ENCODE results near the gene SIDT2. TPM values are rescaled to one million over a fixed set of nuclear protein-coding genes. Genes with fewer than 3 reads are reported as not detected.

Gene SIDT2
- total and polyA plus RNA-seq, 2 donors (not counting 3 experiments of a cell fraction or from before 2014, with no cell fraction given): 28.7 to 34.5 TPM

DNA sequence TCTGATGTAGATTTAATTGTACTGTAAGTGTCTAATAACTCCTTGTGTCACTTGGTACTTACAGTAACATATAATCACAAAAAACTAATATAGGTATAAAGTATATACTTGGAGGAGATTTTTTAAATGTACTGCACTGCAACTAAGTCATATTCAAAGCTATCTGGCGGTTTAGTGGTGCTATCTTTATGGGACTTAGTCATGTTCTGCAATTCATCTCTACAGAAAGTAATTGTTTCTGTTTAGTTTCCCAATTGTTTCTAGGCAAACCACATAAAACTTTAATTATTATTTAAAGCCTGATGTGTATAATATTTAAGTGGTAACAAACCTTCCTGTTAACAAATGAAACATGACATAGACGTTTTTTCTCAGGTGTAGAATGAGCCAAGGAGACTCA lies 26.5 kb upstream of the SIDT2 start:
- no peak overlapping the region for H3K27ac ChIP-seq (ENCODE audit: insufficient read depth, low read depth, low read length)
- H3K4me3 ChIP-seq (replicated peaks in 1 of 3; ENCODE audit: insufficient read depth in 1 of 3, low read depth in 1 of 3, low read length in 3 of 3): no peak overlapping the region
- H4K20me1 ChIP-seq (replicated peaks; ENCODE audit: control insufficient read depth, extremely low read depth, insufficient read depth, low read length): peaks cover 11% of the 10 kb centered on the region
- H3K79me2 ChIP-seq (ENCODE audit: control insufficient read depth, insufficient read depth, low read length): peaks cover 95% of the 10 kb centered on the region
- FAIRE-seq (no peak), DNase-seq (ENCODE audit: low read depth, low spot score) (no peak)
- CTCF ChIA-PET: no interaction called here
- H3K9me1 ChIP-seq (replicated peaks; ENCODE audit: control insufficient read depth, extremely low read depth, insufficient read depth, low read length): no peaks in the 10 kb centered on the region
- no peak overlapping the region for H3K9ac ChIP-seq (replicated peaks; ENCODE audit: extremely low read depth, insufficient read depth, low read length)
- peaks cover 5 to 6% of the 10 kb centered on the region in 2 experiments for H3K36me3 ChIP-seq (ENCODE audit: control insufficient read depth in 2 of 2, extremely low read depth in 1 of 2, insufficient read depth in 2 of 2, low read length in 2 of 2)
- H3K4me1 ChIP-seq (ENCODE audit: control insufficient read depth, extremely low read depth, insufficient read depth, low read length): no peaks in the 10 kb centered on the region
- no peak overlapping the region for H3K4me2 ChIP-seq (ENCODE audit: insufficient read depth, low read length)
- H2AFZ ChIP-seq (ENCODE audit: low read depth, low read length): no peak overlapping the region
- intact Hi-C loops (cut with micrococcal nuclease): no loop called here
- no peaks in the 10 kb centered on the region for H3K9me3 ChIP-seq (replicated peaks; ENCODE audit: control insufficient read depth, insufficient read depth, low read length)
- BruUV-seq (replicated peaks): no TSS peak
- H3K27me3 ChIP-seq (ENCODE audit: control insufficient read depth in 2 of 2, insufficient read depth in 2 of 2, low read length in 2 of 2): no peaks in the 10 kb centered on the region
- TF ChIP-seq POLR2AphosphoS5 (IDR thresholded peaks at IDR 0.05; ENCODE audit: insufficient read depth, low read depth, low read length) (no peak), JUN (IDR thresholded peaks at IDR 0.05; ENCODE audit: borderline replicate concordance, insufficient read depth, insufficient read length, low read depth) (no peak), POLR2A (IDR thresholded peaks at IDR 0.05; ENCODE audit: low read depth, low read length) (no peak), MYC (IDR thresholded peaks at IDR 0.05; ENCODE audit: low read depth, low read length) (no peak), FOS (IDR thresholded peaks at IDR 0.05; ENCODE audit: borderline replicate concordance, insufficient read depth, low read length) (no peak), EZH2 (IDR thresholded peaks at IDR 0.05; ENCODE audit: borderline replicate concordance, low read depth, low read length, severe bottlenecking) (no peak), GATA2 (IDR thresholded peaks at IDR 0.05; ENCODE audit: insufficient read depth, insufficient read length, low read depth, low read length) (no peak)
- TF ChIP-seq, protein P1, sequence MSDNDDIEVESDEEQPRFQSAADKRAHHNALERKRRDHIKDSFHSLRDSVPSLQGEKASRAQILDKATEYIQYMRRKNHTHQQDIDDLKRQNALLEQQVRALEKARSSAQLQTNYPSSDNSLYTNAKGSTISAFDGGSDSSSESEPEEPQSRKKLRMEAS (IDR thresholded peaks at IDR 0.05; ENCODE audit: insufficient read depth, insufficient read length): no peak
- TF ChIP-seq, protein P2, sequence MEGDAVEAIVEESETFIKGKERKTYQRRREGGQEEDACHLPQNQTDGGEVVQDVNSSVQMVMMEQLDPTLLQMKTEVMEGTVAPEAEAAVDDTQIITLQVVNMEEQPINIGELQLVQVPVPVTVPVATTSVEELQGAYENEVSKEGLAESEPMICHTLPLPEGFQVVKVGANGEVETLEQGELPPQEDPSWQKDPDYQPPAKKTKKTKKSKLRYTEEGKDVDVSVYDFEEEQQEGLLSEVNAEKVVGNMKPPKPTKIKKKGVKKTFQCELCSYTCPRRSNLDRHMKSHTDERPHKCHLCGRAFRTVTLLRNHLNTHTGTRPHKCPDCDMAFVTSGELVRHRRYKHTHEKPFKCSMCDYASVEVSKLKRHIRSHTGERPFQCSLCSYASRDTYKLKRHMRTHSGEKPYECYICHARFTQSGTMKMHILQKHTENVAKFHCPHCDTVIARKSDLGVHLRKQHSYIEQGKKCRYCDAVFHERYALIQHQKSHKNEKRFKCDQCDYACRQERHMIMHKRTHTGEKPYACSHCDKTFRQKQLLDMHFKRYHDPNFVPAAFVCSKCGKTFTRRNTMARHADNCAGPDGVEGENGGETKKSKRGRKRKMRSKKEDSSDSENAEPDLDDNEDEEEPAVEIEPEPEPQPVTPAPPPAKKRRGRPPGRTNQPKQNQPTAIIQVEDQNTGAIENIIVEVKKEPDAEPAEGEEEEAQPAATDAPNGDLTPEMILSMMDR (IDR thresholded peaks at IDR 0.05; ENCODE audit: extremely low read depth in 1 of 2, insufficient read depth in 1 of 2, low read depth in 1 of 2, low read length in 2 of 2): no peak
- POLR2A ChIA-PET: interaction anchor here (0.5 kb wide), 1 partner anchor 54 kb away, joined by 3 read pairs; the partner anchor contains the start of gene SIK3
- dilution Hi-C loops (cut with MboI; ENCODE audit: extremely low pct_ligation_motif_present, low sequenced_read_pairs): no loop called here

All from endothelial cell of umbilical vein (primary cell).